Neural progenitor cell (in vitro differentiated cells): ENCODE data around the gene STK17B. TPM values are rescaled to one million over a fixed set of nuclear protein-coding genes. Genes with fewer than 3 reads are reported as not detected.
"Not testable (repeated sequence)": the region's sequence is repeated elsewhere in the genome, so short reads cannot be mapped to it uniquely, and the experiment has no call there.

ENCODE experiments used
- DNase-seq: peaks from one replicate; pipeline ENCODE4 v3.0.0-alpha.2; 2016; ENCODE audit warnings: low spot score
- H2AFZ ChIP-seq: fragments of 200-600 bp; sonication (generic); replicated peaks from 2 replicates; pipeline ENCODE4 v1.6.1; 2016; ENCODE audit warnings: antibody characterized with exemption
- H3F3A ChIP-seq: fragments of 200-600 bp; sonication (generic); 2 replicates; pipeline ENCODE4 v1.6.1; 2016; ENCODE audit warnings: antibody characterized with exemption, low read depth
- H3K27ac ChIP-seq: fragments of 200-600 bp; sonication (generic); 2 replicates; pipeline ENCODE4 v1.5.1; 2016; ENCODE audit warnings: mild to moderate bottlenecking
- H3K27me3 ChIP-seq: fragments of 200-600 bp; sonication (generic); 2 replicates; pipeline ENCODE4 v1.6.1; 2016; ENCODE audit warnings: mild to moderate bottlenecking, moderate library complexity
- H3K36me3 ChIP-seq: fragments of 200-600 bp; sonication (generic); 2 replicates; pipeline ENCODE4 v1.5.1; 2016
- H3K4me1 ChIP-seq: fragments of 200-600 bp; sonication (generic); 2 replicates; pipeline ENCODE4 v1.6.1; 2016; ENCODE audit warnings: mixed run types
- H3K4me2 ChIP-seq: fragments of 200-600 bp; sonication (generic); 2 replicates; pipeline ENCODE4 v1.6.1; 2016
- H3K4me3 ChIP-seq: fragments of 200-600 bp; sonication (generic); 2 replicates; pipeline ENCODE4 v1.5.1; 2016
- H3K79me2 ChIP-seq: fragments of 200-600 bp; sonication (generic); 2 replicates; pipeline ENCODE4 v1.6.1; 2016; ENCODE audit warnings: low read depth
- H3K9ac ChIP-seq: fragments of 200-600 bp; sonication (generic); 2 replicates; pipeline ENCODE4 v1.6.1; 2016
- H3K9me3 ChIP-seq: fragments of 200-600 bp; sonication (generic); 2 replicates; pipeline ENCODE4 v1.5.1; 2016; ENCODE audit warnings: low read depth
- H4K20me1 ChIP-seq: fragments of 200-600 bp; sonication (generic); 2 replicates; pipeline ENCODE4 v1.6.1; 2016; ENCODE audit warnings: low read depth
- H3K27ac Mint-ChIP-seq: 3 replicates; pipeline ENCODE4 v1.8.0; 2021; ENCODE audit warnings: mixed read lengths
- H3K27me3 Mint-ChIP-seq: 2 replicates; pipeline ENCODE4 v1.8.0; 2022; ENCODE audit warnings: low read depth, mild to moderate bottlenecking, inconsistent platforms, moderate library complexity, mixed read lengths; ENCODE audit not compliant: insufficient read depth
- H3K36me3 Mint-ChIP-seq: 3 replicates; pipeline ENCODE4 v1.8.0; 2021; ENCODE audit warnings: mixed read lengths
- H3K4me1 Mint-ChIP-seq: 3 replicates; pipeline ENCODE4 v1.8.0; 2021; ENCODE audit warnings: mixed read lengths
- H3K4me3 Mint-ChIP-seq: 3 replicates; pipeline ENCODE4 v1.8.0; 2021; ENCODE audit warnings: mild to moderate bottlenecking, moderate library complexity, mixed read lengths
- H3K9me3 Mint-ChIP-seq: 3 replicates; pipeline ENCODE4 v1.8.0; 2020; ENCODE audit warnings: mixed read lengths
- CTCF ChIP-seq: fragments of 200-600 bp; sonication (generic); IDR thresholded peaks from 2 replicates; pipeline ENCODE4 v1.5.1; 2017; ENCODE audit warnings: antibody characterized with exemption, mild to moderate bottlenecking
- EZH2 ChIP-seq: fragments of 200-600 bp; sonication (generic); IDR thresholded peaks from 2 replicates; pipeline ENCODE4 v1.6.1; 2017; ENCODE audit warnings: antibody characterized with exemption, mild to moderate bottlenecking, moderate library complexity
- EZH2phosphoT487 ChIP-seq: fragments of 200-600 bp; sonication (generic); IDR thresholded peaks from 2 replicates; pipeline ENCODE4 v1.6.1; 2017; ENCODE audit warnings: antibody characterized with exemption
- total RNA-seq: library from RNA; depleted of rRNA; stranded (reverse); fragments of >200 nt; gene quantifications from 2 replicates; pipeline ENCODE4 v1.2.3, GENCODE V29; 2015; ENCODE audit warnings: low replicate concordance

The STK17B gene
- total RNA-seq, 1 donor from 2014 or later: 35.4 TPM

- Mint-ChIP-seq H3K27me3 (peaks cover under 1% of the 10 kb centered on the region), H3K36me3 (no peaks in the 10 kb centered on the region), H3K4me3 (no peak overlapping the region), H3K4me1 (peaks cover 10% of the 10 kb centered on the region), H3K27ac (no peak overlapping the region), H3K9me3 (peaks cover 9% of the 10 kb centered on the region)
- H3K9me3 ChIP-seq: no peaks in the 10 kb centered on the region
- no peaks in the 10 kb centered on the region for H3K36me3 ChIP-seq
- H3K4me1 ChIP-seq: peaks cover 8% of the 10 kb centered on the region
- no peaks in the 10 kb centered on the region for H3F3A ChIP-seq
- H3K9ac ChIP-seq: no peak overlapping the region
- H4K20me1 ChIP-seq: no peaks in the 10 kb centered on the region
- no peaks in the 10 kb centered on the region for H3K79me2 ChIP-seq
- no peaks in the 10 kb centered on the region for H3K27me3 ChIP-seq
- no peak overlapping the region for H3K27ac ChIP-seq
- no peak overlapping the region for H3K4me2 ChIP-seq
- H3K4me3 ChIP-seq: no peak overlapping the region
- TF ChIP-seq CTCF: no peak
- TF ChIP-seq EZH2: no peak
- no peak for TF ChIP-seq EZH2phosphoT487
- H2AFZ ChIP-seq: peak overlapping the region; percentile 54
- DNase-seq: no peak
Observed at GRCh38 chr2:196096264-196096663, 75.1 kb downstream of the STK17B start.

- not testable (repeated sequence) for H3K79me2 ChIP-seq, H3K27me3 Mint-ChIP-seq, H3K4me3 Mint-ChIP-seq, H3K4me2 ChIP-seq, H3F3A ChIP-seq, H3K4me1 ChIP-seq, H3K27me3 ChIP-seq, H3K36me3 Mint-ChIP-seq, H4K20me1 ChIP-seq, H3K4me3 ChIP-seq, H3K27ac Mint-ChIP-seq, H3K36me3 ChIP-seq, H3K4me1 Mint-ChIP-seq, H3K9ac ChIP-seq, H2AFZ ChIP-seq, H3K9me3 ChIP-seq, DNase-seq, H3K27ac ChIP-seq
- peaks cover 14% of the 10 kb centered on the region for H3K9me3 Mint-ChIP-seq
Observed at GRCh38 chr2:196089448-196089847, 81.9 kb downstream of the STK17B start.

GRCh38 chr2:196088203-196088602 is 83.2 kb downstream of the STK17B start:
- no peaks in the 10 kb centered on the region for H3K4me1 ChIP-seq
- no peaks in the 10 kb centered on the region for H4K20me1 ChIP-seq
- H3K9me3 ChIP-seq: no peaks in the 10 kb centered on the region
- no peak overlapping the region for H3K27ac Mint-ChIP-seq
- no peaks in the 10 kb centered on the region for H3K4me1 Mint-ChIP-seq
- H3K9me3 Mint-ChIP-seq: peaks cover 17% of the 10 kb centered on the region
- TF ChIP-seq EZH2phosphoT487: no peak
- no peak for TF ChIP-seq CTCF
- TF ChIP-seq EZH2: no peak
- H3K79me2 ChIP-seq: no peaks in the 10 kb centered on the region
- no peak overlapping the region for H3K4me3 ChIP-seq
- no peak overlapping the region for H3K4me2 ChIP-seq
- H3K36me3 ChIP-seq: no peaks in the 10 kb centered on the region
- no peak overlapping the region for H3K9ac ChIP-seq
- no peaks in the 10 kb centered on the region for H3F3A ChIP-seq
- no peak overlapping the region for H3K4me3 Mint-ChIP-seq
- peaks cover 1% of the 10 kb centered on the region for H3K36me3 Mint-ChIP-seq
- no peak overlapping the region for H3K27ac ChIP-seq
- no peak overlapping the region for H2AFZ ChIP-seq
- no peaks in the 10 kb centered on the region for H3K27me3 ChIP-seq
- H3K27me3 Mint-ChIP-seq: peaks cover 6% of the 10 kb centered on the region
- no peak for DNase-seq

- Histone ChIP-seq H3K9me3 (no peaks in the 10 kb centered on the region), H3K79me2 (no peaks in the 10 kb centered on the region), H2AFZ (no peak overlapping the region), H3K4me2 (no peak overlapping the region), H3F3A (no peaks in the 10 kb centered on the region), H3K4me3 (no peak overlapping the region), H3K9ac (no peak overlapping the region), H3K27me3 (no peaks in the 10 kb centered on the region), H4K20me1 (no peaks in the 10 kb centered on the region), H3K36me3 (no peaks in the 10 kb centered on the region), H3K27ac (no peak overlapping the region), H3K4me1 (no peaks in the 10 kb centered on the region)
- Mint-ChIP-seq H3K4me3 (no peak overlapping the region), H3K4me1 (no peaks in the 10 kb centered on the region), H3K27ac (no peak overlapping the region), H3K9me3 (peaks cover 28% of the 10 kb centered on the region), H3K27me3 (peaks cover 6% of the 10 kb centered on the region), H3K36me3 (peaks cover 7% of the 10 kb centered on the region)
- no peak for DNase-seq
- TF ChIP-seq CTCF: no peak
- TF ChIP-seq EZH2: no peak
- TF ChIP-seq EZH2phosphoT487: no peak
Observed at GRCh38 chr2:196086517-196087368, 84.6 kb downstream of the STK17B start.
